H1 (cell line): Measurements from ENCODE around the gene GRIK1.

Experiments used
- BCL11A ChIP-seq, 2 experiments: IDR thresholded peaks; one replicate each; pipeline ENCODE4 v1.6.1; 2011; ENCODE audit warnings: low read depth in 2 of 2, low read length in 2 of 2, mild to moderate bottlenecking in 2 of 2
- EP300 ChIP-seq, 2 experiments: IDR thresholded peaks; 1 replicate in 1 of 2; 2 replicates in 1 of 2; pipeline ENCODE4 v1.6.1; 2011 to 2012; ENCODE audit warnings: low read depth in 2 of 2, low read length in 2 of 2, mild to moderate bottlenecking in 2 of 2, borderline replicate concordance in 1 of 2, inconsistent platforms in 1 of 2, moderate library complexity in 1 of 2
- EZH2 ChIP-seq: fragments of 200-600 bp; sonication (generic); IDR thresholded peaks from 2 replicates; pipeline ENCODE4 v1.7.1; 2012; ENCODE audit warnings: low read depth, mild to moderate bottlenecking, moderate library complexity, low read length, inconsistent platforms; ENCODE audit not compliant: severe bottlenecking
- POLR2A ChIP-seq, 2 experiments: IDR thresholded peaks; 1 replicate in 1 of 2; 2 replicates in 1 of 2; pipeline ENCODE4 v1.6.1; 2011; ENCODE audit warnings: low read depth in 2 of 2, low read length in 2 of 2, mild to moderate bottlenecking in 2 of 2; ENCODE audit errors: control extremely low read depth in 1 of 2
- POLR2AphosphoS5 ChIP-seq: IDR thresholded peaks from 2 replicates; pipeline ENCODE4 v1.6.1; 2011; ENCODE audit warnings: low read depth, low read length
- RNF2 ChIP-seq: fragments of 200-900, 300-1000 bp; sonication (generic); IDR thresholded peaks from 2 replicates; pipeline ENCODE4 v1.7.1; 2016; ENCODE audit warnings: borderline replicate concordance, low read depth, mild to moderate bottlenecking, antibody characterized with exemption, low read length; ENCODE audit not compliant: poor library complexity, severe bottlenecking; ENCODE audit errors: missing control alignments
- SP1 ChIP-seq: IDR thresholded peaks from 2 replicates; pipeline ENCODE4 v1.6.1; 2011; ENCODE audit warnings: low read depth, low read length
- SRF ChIP-seq: IDR thresholded peaks from 2 replicates; pipeline ENCODE4 v1.6.1; 2011; ENCODE audit warnings: mild to moderate bottlenecking, low read depth, low read length, moderate library complexity
- SUZ12 ChIP-seq: fragments of 200-600 bp; sonication (generic); IDR thresholded peaks from 2 replicates; pipeline ENCODE4 v1.6.1; 2012; ENCODE audit warnings: mild to moderate bottlenecking, inconsistent platforms, low read length, moderate library complexity, mixed read lengths
- TF ChIP-seq, protein P1 (sequence below), 3 experiments: IDR thresholded peaks; 1 replicate in 2 of 3; 2 replicates in 1 of 3; pipeline versions ENCODE4 v1.5.1 to v1.6.1; 2011; ENCODE audit warnings: low read length in 3 of 3, mild to moderate bottlenecking in 3 of 3, inconsistent platforms in 2 of 3, low read depth in 1 of 3, moderate library complexity in 1 of 3; ENCODE audit not compliant: insufficient read depth in 1 of 3; ENCODE audit errors: control extremely low read depth in 1 of 3

DNA sequence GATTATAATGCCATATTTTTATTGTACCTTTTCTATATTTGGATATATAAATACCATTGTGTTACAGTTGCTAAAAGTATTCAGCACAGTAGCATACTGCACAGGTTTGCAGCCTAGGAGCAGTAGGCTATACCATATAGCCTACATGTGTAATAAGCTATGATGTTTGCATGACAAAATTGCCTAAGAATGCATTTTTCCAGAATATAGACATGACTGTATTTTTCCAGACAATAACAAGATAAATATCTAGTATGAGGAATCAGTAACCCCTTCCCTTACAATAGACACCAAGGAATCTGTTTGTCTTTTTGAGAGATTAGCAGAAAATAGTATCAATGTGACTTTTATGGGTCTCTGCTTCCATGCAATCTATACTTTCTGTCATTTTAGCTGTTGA is 228.6 kb downstream of the GRIK1 start:
- TF ChIP-seq POLR2A (IDR thresholded peaks at IDR 0.05; ENCODE audit: control extremely low read depth in 1 of 2, low read depth in 2 of 2, low read length in 2 of 2) (no peak), EP300 (IDR thresholded peaks at IDR 0.05; ENCODE audit: borderline replicate concordance in 1 of 2, low read depth in 2 of 2, low read length in 2 of 2) (no peak), POLR2AphosphoS5 (no peak), SUZ12 (no peak), SP1 (no peak), RNF2 (no peak), EZH2 (no peak), BCL11A (IDR thresholded peaks at IDR 0.05; ENCODE audit: low read depth in 2 of 2, low read length in 2 of 2) (no peak), SRF (no peak)
- TF ChIP-seq, protein P1, sequence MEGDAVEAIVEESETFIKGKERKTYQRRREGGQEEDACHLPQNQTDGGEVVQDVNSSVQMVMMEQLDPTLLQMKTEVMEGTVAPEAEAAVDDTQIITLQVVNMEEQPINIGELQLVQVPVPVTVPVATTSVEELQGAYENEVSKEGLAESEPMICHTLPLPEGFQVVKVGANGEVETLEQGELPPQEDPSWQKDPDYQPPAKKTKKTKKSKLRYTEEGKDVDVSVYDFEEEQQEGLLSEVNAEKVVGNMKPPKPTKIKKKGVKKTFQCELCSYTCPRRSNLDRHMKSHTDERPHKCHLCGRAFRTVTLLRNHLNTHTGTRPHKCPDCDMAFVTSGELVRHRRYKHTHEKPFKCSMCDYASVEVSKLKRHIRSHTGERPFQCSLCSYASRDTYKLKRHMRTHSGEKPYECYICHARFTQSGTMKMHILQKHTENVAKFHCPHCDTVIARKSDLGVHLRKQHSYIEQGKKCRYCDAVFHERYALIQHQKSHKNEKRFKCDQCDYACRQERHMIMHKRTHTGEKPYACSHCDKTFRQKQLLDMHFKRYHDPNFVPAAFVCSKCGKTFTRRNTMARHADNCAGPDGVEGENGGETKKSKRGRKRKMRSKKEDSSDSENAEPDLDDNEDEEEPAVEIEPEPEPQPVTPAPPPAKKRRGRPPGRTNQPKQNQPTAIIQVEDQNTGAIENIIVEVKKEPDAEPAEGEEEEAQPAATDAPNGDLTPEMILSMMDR (IDR thresholded peaks at IDR 0.05; ENCODE audit: control extremely low read depth in 1 of 3, insufficient read depth in 1 of 3, low read depth in 1 of 3, low read length in 3 of 3), result no peak
